Natural killer cell (primary cell): ENCODE results near the gene ASTN2. TPM values are rescaled to one million over a fixed set of nuclear protein-coding genes. Genes with fewer than 3 reads are reported as not detected.

ENCODE experiments used
- ATAC-seq, 3 donors: fragments of 150-1000 bp in 2 of 3; fragments of 200-7000 bp in 1 of 3; cut with Tn5 transposase; 1 replicate in 1 of 3; 2 replicates in 2 of 3; pipeline ENCODE4 v1.10.0; 2021; ENCODE audit warnings: mild to moderate bottlenecking in 2 of 3, moderate library complexity in 2 of 3
- DNase-seq, 2 donors: peaks; one replicate each; pipeline versions ENCODE4 v3.0.0 to v3.0.0-alpha.2; 2013 to 2021; ENCODE audit warnings: mixed read lengths in 1 of 2
- H3K27ac ChIP-seq: one replicate; pipeline ENCODE4 v1.5.1; 2013; ENCODE audit warnings: mild to moderate bottlenecking, low read length
- H3K27me3 ChIP-seq: one replicate; pipeline ENCODE4 v1.6.1; 2013; ENCODE audit warnings: low read length; ENCODE audit not compliant: control insufficient read depth, insufficient read depth
- H3K36me3 ChIP-seq: one replicate; pipeline ENCODE4 v1.6.1; 2013; ENCODE audit warnings: low read length; ENCODE audit not compliant: control insufficient read depth, insufficient read depth
- H3K4me1 ChIP-seq: one replicate; pipeline ENCODE4 v1.6.1; 2013; ENCODE audit warnings: low read length; ENCODE audit not compliant: control insufficient read depth, insufficient read depth
- H3K4me3 ChIP-seq: one replicate; pipeline ENCODE4 v1.5.1; 2013; ENCODE audit warnings: low read length
- H3K9me3 ChIP-seq: one replicate; pipeline ENCODE4 v1.6.1; 2013; ENCODE audit warnings: low read length; ENCODE audit not compliant: control insufficient read depth, insufficient read depth
- H3K27ac Mint-ChIP-seq, 2 donors: one replicate each; pipeline ENCODE4 v1.8.0; 2022; ENCODE audit warnings: mild to moderate bottlenecking in 2 of 2, mixed read lengths in 2 of 2, moderate library complexity in 1 of 2
- H3K27me3 Mint-ChIP-seq, 2 donors: one replicate each; pipeline ENCODE4 v1.8.0; 2022; ENCODE audit warnings: low read depth in 2 of 2, mixed read lengths in 2 of 2
- H3K36me3 Mint-ChIP-seq: one replicate; pipeline ENCODE4 v1.8.0; 2022; ENCODE audit warnings: mixed read lengths
- H3K4me1 Mint-ChIP-seq, 2 donors: one replicate each; pipeline ENCODE4 v1.8.0; 2022; ENCODE audit warnings: mixed read lengths in 2 of 2
- H3K4me3 Mint-ChIP-seq: one replicate; pipeline ENCODE4 v1.8.0; 2022; ENCODE audit warnings: mild to moderate bottlenecking, moderate library complexity, mixed read lengths
- H3K9me3 Mint-ChIP-seq, 2 donors: one replicate each; pipeline ENCODE4 v1.8.0; 2022; ENCODE audit warnings: mixed read lengths in 2 of 2
- WGBS: methylation state at CpG from one replicate; pipeline ENCODE4 v1.1.7; 2013; ENCODE audit warnings: missing lambda C conversion rate; ENCODE audit not compliant: insufficient coverage; 5-methylcytosine and 5-hydroxymethylcytosine counted together
- intact Hi-C: fragments of 100-400 bp; cut with micrococcal nuclease; formaldehyde crosslinking; loops from one replicate; pipeline ENCODE4 v1.14.2; 2022
- total RNA-seq, 4 donors: library from RNA; stranded (reverse); fragments of 120-200 nt in 1 of 4; gene quantifications; one replicate each; pipeline versions ENCODE4 v1.2.3 to v1.2.4, GENCODE V29; 2013 to 2022
- TF ChIP-seq, protein P1 (sequence below): fragments of 200-600 bp; IDR thresholded peaks from one replicate; pipeline ENCODE4 v1.8.0; 2022; ENCODE audit warnings: antibody characterized with exemption

Gene ASTN2
- total RNA-seq, 3 donors from 2014 or later (not counting 1 experiment from before 2014, with no cell fraction given) = 3.0 to 3.5 (median 3.2) TPM

DNA sequence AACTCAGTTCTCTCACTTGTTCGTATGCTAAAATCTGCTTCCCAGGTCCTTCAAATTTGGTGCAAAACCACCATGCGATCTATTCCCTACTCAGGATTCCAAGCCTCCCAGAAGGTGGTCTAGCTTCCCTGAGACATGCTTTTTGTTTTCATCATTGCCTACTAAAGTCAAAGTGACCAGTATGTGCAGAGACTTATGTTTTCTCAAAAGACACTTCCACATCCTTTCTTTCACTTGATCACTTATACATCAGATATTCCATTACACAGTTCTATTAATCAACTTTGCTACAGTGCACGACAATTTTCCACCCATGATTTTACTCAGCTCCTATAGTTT, 1019.2 kb downstream of the ASTN2 start:
- intact Hi-C loops = no loop called here
- H3K4me1 Mint-ChIP-seq = no peaks in the 10 kb centered on the region
- H3K36me3 Mint-ChIP-seq = no peaks in the 10 kb centered on the region
- TF ChIP-seq, protein P1, sequence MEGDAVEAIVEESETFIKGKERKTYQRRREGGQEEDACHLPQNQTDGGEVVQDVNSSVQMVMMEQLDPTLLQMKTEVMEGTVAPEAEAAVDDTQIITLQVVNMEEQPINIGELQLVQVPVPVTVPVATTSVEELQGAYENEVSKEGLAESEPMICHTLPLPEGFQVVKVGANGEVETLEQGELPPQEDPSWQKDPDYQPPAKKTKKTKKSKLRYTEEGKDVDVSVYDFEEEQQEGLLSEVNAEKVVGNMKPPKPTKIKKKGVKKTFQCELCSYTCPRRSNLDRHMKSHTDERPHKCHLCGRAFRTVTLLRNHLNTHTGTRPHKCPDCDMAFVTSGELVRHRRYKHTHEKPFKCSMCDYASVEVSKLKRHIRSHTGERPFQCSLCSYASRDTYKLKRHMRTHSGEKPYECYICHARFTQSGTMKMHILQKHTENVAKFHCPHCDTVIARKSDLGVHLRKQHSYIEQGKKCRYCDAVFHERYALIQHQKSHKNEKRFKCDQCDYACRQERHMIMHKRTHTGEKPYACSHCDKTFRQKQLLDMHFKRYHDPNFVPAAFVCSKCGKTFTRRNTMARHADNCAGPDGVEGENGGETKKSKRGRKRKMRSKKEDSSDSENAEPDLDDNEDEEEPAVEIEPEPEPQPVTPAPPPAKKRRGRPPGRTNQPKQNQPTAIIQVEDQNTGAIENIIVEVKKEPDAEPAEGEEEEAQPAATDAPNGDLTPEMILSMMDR = no peak
- no peak overlapping the region for H3K27ac Mint-ChIP-seq
- no peak overlapping the region for H3K4me3 ChIP-seq
- no peaks in the 10 kb centered on the region for H3K27me3 Mint-ChIP-seq
- 96% methylated on average over 2 of the region's 3 CpGs for WGBS
- no peak overlapping the region for H3K27ac ChIP-seq
- no peak overlapping the region for H3K4me3 Mint-ChIP-seq
- DNase-seq (no peak), ATAC-seq (no peak)
- H3K9me3 Mint-ChIP-seq = peaks cover 5 to 16% of the 10 kb centered on the region in 2 donors
- H3K27me3 ChIP-seq = no peaks in the 10 kb centered on the region
- no peaks in the 10 kb centered on the region for H3K4me1 ChIP-seq
- no peaks in the 10 kb centered on the region for H3K9me3 ChIP-seq
- no peaks in the 10 kb centered on the region for H3K36me3 ChIP-seq

DNA sequence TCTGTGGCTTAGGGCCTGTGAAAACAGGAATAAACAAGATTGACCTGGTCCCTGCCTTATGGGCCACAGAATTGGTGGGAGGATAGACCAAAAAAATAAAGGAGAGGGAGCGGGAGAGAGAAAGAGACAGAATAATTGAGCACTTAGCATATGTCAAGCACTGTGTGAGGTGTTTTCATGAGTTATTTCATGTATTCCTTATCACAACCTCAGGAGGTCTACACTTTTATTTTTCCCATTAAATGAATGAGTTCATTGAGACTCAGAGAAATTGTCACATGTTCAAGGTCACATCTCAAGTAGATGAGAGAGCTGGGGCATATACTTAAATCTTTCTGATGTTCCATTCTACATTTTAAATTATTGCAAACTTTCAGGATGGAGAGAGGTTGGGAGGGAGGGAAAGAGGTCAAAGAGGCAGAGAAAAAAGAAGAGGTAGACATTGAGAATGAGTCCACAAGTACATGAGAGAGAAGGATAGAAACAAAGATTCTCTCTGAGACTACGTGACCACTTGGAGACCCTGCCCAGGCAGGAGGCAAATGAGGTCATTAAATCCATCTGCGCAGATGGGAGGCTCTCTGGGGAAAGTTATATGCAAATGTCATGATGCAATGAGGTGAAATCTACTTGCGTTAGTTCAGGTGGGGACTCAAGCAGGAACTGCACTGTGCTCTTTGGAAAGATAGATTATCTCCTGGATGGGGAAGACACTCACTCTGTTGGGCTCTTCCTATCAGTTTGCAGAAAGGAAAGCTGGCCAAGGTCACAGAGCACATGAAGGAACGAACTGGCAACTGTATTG, 1019.8 kb downstream of the ASTN2 start:
- Mint-ChIP-seq H3K4me1 (no peaks in the 10 kb centered on the region), H3K9me3 (peaks cover 5 to 17% of the 10 kb centered on the region in 2 donors), H3K36me3 (no peaks in the 10 kb centered on the region), H3K27me3 (no peaks in the 10 kb centered on the region), H3K27ac (no peak overlapping the region), H3K4me3 (no peak overlapping the region)
- no peaks in the 10 kb centered on the region for H3K36me3 ChIP-seq
- H3K4me1 ChIP-seq = no peaks in the 10 kb centered on the region
- DNase-seq (no peak), ATAC-seq (no peak)
- no peak overlapping the region for H3K4me3 ChIP-seq
- no peak overlapping the region for H3K27ac ChIP-seq
- intact Hi-C loops = no loop called here
- TF ChIP-seq, protein P1 = no peak
- no peaks in the 10 kb centered on the region for H3K27me3 ChIP-seq
- 84% methylated on average over 5 of the region's 5 CpGs for WGBS
- no peaks in the 10 kb centered on the region for H3K9me3 ChIP-seq

DNA sequence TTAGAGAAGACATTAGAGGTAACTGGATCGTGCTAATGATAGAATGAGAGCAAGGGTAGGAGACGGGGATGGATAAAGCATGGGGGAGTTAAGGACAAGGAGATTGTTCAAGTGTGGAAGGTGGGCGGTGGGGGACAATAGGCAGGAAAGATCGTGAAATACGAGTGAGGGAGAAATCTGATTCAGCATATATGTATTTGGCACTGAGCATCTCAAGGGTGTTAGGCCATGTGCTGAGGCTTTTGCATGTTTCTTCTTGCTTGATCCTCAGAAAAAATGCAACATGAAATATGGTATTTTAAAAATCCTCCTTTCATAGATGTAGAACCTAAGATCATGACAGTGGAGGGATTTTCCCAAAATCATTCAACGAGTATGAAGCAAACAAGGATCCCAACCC, 1020.8 kb downstream of the ASTN2 start:
- DNase-seq = no peak
- Histone ChIP-seq H3K36me3 (no peaks in the 10 kb centered on the region), H3K27ac (no peak overlapping the region), H3K4me1 (no peaks in the 10 kb centered on the region), H3K27me3 (no peaks in the 10 kb centered on the region), H3K9me3 (no peaks in the 10 kb centered on the region), H3K4me3 (no peak overlapping the region)
- H3K27ac Mint-ChIP-seq = no peak overlapping the region
- no peak overlapping the region for H3K4me3 Mint-ChIP-seq
- intact Hi-C loops = no loop called here
- H3K36me3 Mint-ChIP-seq = no peaks in the 10 kb centered on the region
- H3K9me3 Mint-ChIP-seq = peaks cover 3 to 16% of the 10 kb centered on the region in 2 donors
- 95% methylated on average over 6 of the region's 6 CpGs for WGBS
- TF ChIP-seq, protein P1 = no peak
- H3K4me1 Mint-ChIP-seq = no peaks in the 10 kb centered on the region
- no peaks in the 10 kb centered on the region for H3K27me3 Mint-ChIP-seq
- ATAC-seq = no peak

DNA sequence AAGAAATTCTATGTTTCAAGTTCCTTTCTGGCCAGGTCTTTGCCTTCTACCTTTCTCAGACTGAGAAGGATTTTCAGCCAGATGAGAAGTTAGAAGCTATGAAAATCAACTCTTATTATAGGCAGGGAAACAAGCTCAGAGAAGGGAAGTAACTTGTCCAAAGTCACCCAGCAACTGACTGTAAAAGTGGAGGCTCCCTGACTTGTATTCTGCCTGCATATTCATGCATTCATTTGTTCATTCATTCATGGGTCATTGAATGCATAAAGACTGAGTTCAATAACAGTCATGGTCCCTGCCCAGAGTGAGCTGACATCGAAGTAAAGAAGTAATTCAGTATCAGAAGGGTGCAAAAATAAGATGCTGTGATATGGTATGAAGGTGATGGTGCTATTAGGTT, 1021.7 kb downstream of the ASTN2 start:
- 78% methylated on average over 1 of the region's 1 CpG for WGBS
- intact Hi-C loops = no loop called here
- Histone ChIP-seq H3K27me3 (no peaks in the 10 kb centered on the region), H3K9me3 (no peaks in the 10 kb centered on the region), H3K27ac (no peak overlapping the region), H3K4me3 (no peak overlapping the region), H3K4me1 (no peaks in the 10 kb centered on the region), H3K36me3 (no peaks in the 10 kb centered on the region)
- Mint-ChIP-seq H3K4me3 (no peak overlapping the region), H3K9me3 (peaks cover 3 to 16% of the 10 kb centered on the region in 2 donors), H3K27me3 (no peaks in the 10 kb centered on the region), H3K4me1 (no peaks in the 10 kb centered on the region), H3K36me3 (no peaks in the 10 kb centered on the region), H3K27ac (no peak overlapping the region)
- no peak for DNase-seq
- TF ChIP-seq, protein P1 = no peak
- no peak for ATAC-seq
